HCT116 (cell line): ENCODE results near the gene MSL1. TPM values are rescaled to one million over a fixed set of nuclear protein-coding genes. Genes with fewer than 3 reads are reported as not detected.
A peak's percentile ranks its signal among the peaks of the same experiment; 100 is the strongest.

Source experiments
- ATAC-seq: fragments of 200-7000 bp; cut with Tn5 transposase; 2 replicates; pipeline ENCODE4 v1.9.1; 2020; ENCODE audit warnings: mild to moderate bottlenecking, moderate library complexity
- BruUV-seq: library from RNA; stranded (reverse); fragments of 400-500 nt; replicated peaks from 2 replicates; lab custom pipeline; 2021; lab: Mats Ljungman, UMichigan
- CTCF ChIA-PET: fragments of 300-600 bp; sonication (Branson Sonifier 250); formaldehyde crosslinking; loops from one replicate; lab custom pipeline; 2021; ENCODE audit warnings: antibody characterized with exemption; lab: Charles Lee
- POLR2A ChIA-PET: fragments of 300-600, 350-600 bp; sonication (Branson Sonifier 250); formaldehyde crosslinking; loops from one replicate; lab custom pipeline; 2021; ENCODE audit warnings: antibody characterized with exemption; lab: Charles Lee
- RAD21 ChIA-PET, 2 experiments: fragments of 300-600 bp; sonication (Branson Sonifier 250); formaldehyde crosslinking; loops; one replicate each; lab custom pipeline; 2023; ENCODE audit warnings: low total read pairs in 2 of 2; ENCODE audit not compliant: uncharacterized antibody in 2 of 2, unreplicated experiment in 2 of 2, low non-redundant PET in 1 of 2; lab: Charles Lee
- DNase-seq: peaks from one replicate; pipeline ENCODE4 v3.0.0-alpha.2; 2010; ENCODE audit warnings: low read depth, low spot score
- H2AFZ ChIP-seq: fragments of 200-600 bp; shearing (Covaris generic), sonication (generic); 2 replicates; pipeline ENCODE4 v1.6.1; 2017; ENCODE audit warnings: low read depth, mixed run types, mixed read lengths, antibody characterized with exemption, low read length; ENCODE audit not compliant: poor library complexity, severe bottlenecking
- H3K27ac ChIP-seq: 2 replicates; pipeline ENCODE4 v1.5.1; 2012; ENCODE audit warnings: low read depth, low read length
- H3K27me3 ChIP-seq: fragments of 200-600 bp; sonication (generic); 2 replicates; pipeline ENCODE4 v1.6.1; 2016; ENCODE audit warnings: mixed run types, low read length, mixed read lengths; ENCODE audit not compliant: insufficient read depth
- H3K36me3 ChIP-seq, 2 experiments: fragments of 200-500 bp in 1 of 2; fragments of 200-600 bp in 1 of 2; sonication (Bioruptor generic) in 1 of 2; sonication (generic) in 1 of 2; 2 replicates each; pipeline versions ENCODE4 v1.5.1 to v1.6.1; 2014 to 2016; ENCODE audit warnings: low read length in 2 of 2, inconsistent platforms in 1 of 2, mixed read lengths in 1 of 2, mixed run types in 1 of 2; ENCODE audit not compliant: insufficient read depth in 2 of 2, control insufficient read depth in 1 of 2
- H3K4me1 ChIP-seq, 2 experiments: fragments of 200-600 bp in 1 of 2; sonication (generic) in 1 of 2; 2 replicates each; pipeline versions ENCODE4 v1.5.1 to v1.6.1; 2012 to 2017; ENCODE audit warnings: low read length in 2 of 2, inconsistent platforms in 1 of 2, mild to moderate bottlenecking in 1 of 2, mixed read lengths in 1 of 2, mixed run types in 1 of 2, moderate library complexity in 1 of 2; ENCODE audit not compliant: insufficient read depth in 2 of 2, control insufficient read depth in 1 of 2
- H3K4me2 ChIP-seq: fragments of 200-600 bp; sonication (generic); 2 replicates; pipeline ENCODE4 v1.6.1; 2017; ENCODE audit warnings: mixed run types, low read length, mixed read lengths
- H3K4me3 ChIP-seq, 2 experiments: fragments of 200-600 bp in 1 of 2; sonication (generic) in 1 of 2; replicated peaks in 1 of 2; 2 replicates each; pipeline ENCODE4 v1.5.1; 2011 to 2016; ENCODE audit warnings: low read length in 2 of 2, control low read depth in 1 of 2, low read depth in 1 of 2, mild to moderate bottlenecking in 1 of 2, mixed read lengths in 1 of 2, mixed run types in 1 of 2
- H3K79me2 ChIP-seq: fragments of 200-600 bp; sonication (generic); 2 replicates; pipeline ENCODE4 v1.6.1; 2017; ENCODE audit warnings: mild to moderate bottlenecking, mixed run types, low read length, moderate library complexity, mixed read lengths; ENCODE audit not compliant: insufficient read depth
- H3K9ac ChIP-seq: fragments of 200-600 bp; sonication (generic); 2 replicates; pipeline ENCODE4 v1.6.1; 2016; ENCODE audit warnings: low read length, mixed read lengths
- H3K9me2 ChIP-seq: fragments of 200-600 bp; sonication (generic), shearing (Covaris generic); 2 replicates; pipeline ENCODE4 v1.6.1; 2017; ENCODE audit warnings: mixed run types, mild to moderate bottlenecking, moderate library complexity; ENCODE audit not compliant: insufficient read depth
- H3K9me3 ChIP-seq, 2 experiments: fragments of 200-500 bp in 1 of 2; fragments of 200-600 bp in 1 of 2; sonication (Bioruptor generic) in 1 of 2; sonication (generic) in 1 of 2; 2 replicates each; pipeline ENCODE4 v1.6.1; 2014 to 2017; ENCODE audit warnings: low read length in 2 of 2, mixed read lengths in 2 of 2, inconsistent platforms in 1 of 2, low read depth in 1 of 2, mild to moderate bottlenecking in 1 of 2, mixed run types in 1 of 2, moderate library complexity in 1 of 2; ENCODE audit not compliant: control insufficient read depth in 1 of 2, insufficient read depth in 1 of 2
- H4K20me1 ChIP-seq: fragments of 200-600 bp; sonication (generic), shearing (Covaris generic); 2 replicates; pipeline ENCODE4 v1.6.1; 2017; ENCODE audit warnings: mixed run types, mild to moderate bottlenecking, moderate library complexity; ENCODE audit not compliant: insufficient read depth
- CBX3 ChIP-seq: IDR thresholded peaks from 2 replicates; pipeline ENCODE4 v1.6.1; 2012; ENCODE audit warnings: low read depth
- CTCF ChIP-seq, 3 experiments: fragments of 200-600 bp in 1 of 3; sonication (generic) in 1 of 3; IDR thresholded peaks in 2 of 3; conservative IDR thresholded peaks in 1 of 3; 2 replicates each; pipeline ENCODE4 v1.5.1; 2012 to 2017; ENCODE audit warnings: low read depth in 2 of 3, low read length in 2 of 3, antibody characterized with exemption in 1 of 3, borderline replicate concordance in 1 of 3, control low read depth in 1 of 3, mild to moderate bottlenecking in 1 of 3, mixed read lengths in 1 of 3, mixed run types in 1 of 3, moderate library complexity in 1 of 3; ENCODE audit not compliant: insufficient read depth in 1 of 3
- JUND ChIP-seq: IDR thresholded peaks from 2 replicates; pipeline ENCODE4 v1.6.1; 2012
- MAX ChIP-seq: IDR thresholded peaks from 2 replicates; pipeline ENCODE4 v1.6.1; 2012
- REST ChIP-seq: IDR thresholded peaks from 2 replicates; pipeline ENCODE4 v1.6.1; 2012; ENCODE audit warnings: low read depth
- SP1 ChIP-seq: IDR thresholded peaks from 2 replicates; pipeline ENCODE4 v1.6.1; 2012; ENCODE audit warnings: low read depth
- ZBTB33 ChIP-seq: IDR thresholded peaks from 2 replicates; pipeline ENCODE4 v1.6.1; 2011; ENCODE audit warnings: mild to moderate bottlenecking, low read length, moderate library complexity; ENCODE audit not compliant: insufficient replicate concordance; ENCODE audit errors: extremely low read depth
- intact Hi-C: fragments of 100-400 bp; cut with micrococcal nuclease; formaldehyde crosslinking; loops from 2 replicates; pipeline ENCODE4 v1.10.0; 2022
- total RNA-seq: library from RNA; stranded (reverse); gene quantifications from one replicate; pipeline ENCODE4 v1.2.1, GENCODE V29; 2021; ENCODE audit not compliant: unreplicated experiment

The MSL1 gene
- total RNA-seq, 1 experiment from 2014 or later = 67.2 TPM

- RAD21 ChIA-PET = no interaction called here
- Histone ChIP-seq H2AFZ (no peak overlapping the region), H3K4me3 (no peak overlapping the region), H3K4me2 (no peak overlapping the region), H3K36me3 (peaks cover 47 to 55% of the 10 kb centered on the region in 2 experiments), H3K27me3 (no peaks in the 10 kb centered on the region), H3K9me2 (no peaks in the 10 kb centered on the region), H3K27ac (peak overlapping the region; percentile 18; the same call in 1 of the 2 replicates), H4K20me1 (no peaks in the 10 kb centered on the region), H3K9me3 (no peaks in the 10 kb centered on the region), H3K79me2 (peaks cover 42% of the 10 kb centered on the region), H3K9ac (no peak overlapping the region), H3K4me1 (peaks cover 20 to 47% of the 10 kb centered on the region in 2 experiments)
- TF ChIP-seq CBX3 (no peak), MAX (no peak), SP1 (no peak), JUND (no peak), ZBTB33 (no peak), REST (no peak), CTCF (IDR thresholded peaks at IDR 0.05 in 2 of 3, conservative IDR thresholded peaks at IDR 0.05 in 1 of 3; ENCODE audit: borderline replicate concordance in 1 of 3, insufficient read depth in 1 of 3, low read depth in 2 of 3, low read length in 2 of 3) (no peak)
- POLR2A ChIA-PET = interaction anchor here (7.6 kb wide), 1 partner anchor 13 kb away, joined by 160 read pairs; no protein-coding TSS in a partner anchor
- BruUV-seq = no TSS peak
- intact Hi-C loops = no loop called here
- ATAC-seq (no peak), DNase-seq (no peak)
- CTCF ChIA-PET = no interaction called here
Observed at GRCh38 chr17:40097087-40097486, 24.7 kb upstream of the MSL1 start.
